Adrenal gland (tissue), 19 donors: ENCODE measurements around the gene AGBL2. TPM values are rescaled to one million over a fixed set of nuclear protein-coding genes. Genes with fewer than 3 reads are reported as not detected.
"Not testable (repeated sequence)": the region's sequence is repeated elsewhere in the genome, so short reads cannot be mapped to it uniquely, and the experiment has no call there.

ENCODE experiments used
- DNase-seq, 7 donors: peaks; one replicate each; pipeline ENCODE4 v3.0.0-alpha.2; 2019 to 2020
- H3K27ac ChIP-seq, 5 donors: fragments of 200-600 bp; sonication (generic) in 4 of 5; 1 replicate in 3 of 5; 2 replicates in 2 of 5; pipeline versions ENCODE4 v1.5.1 to v1.8.0; 2016 to 2020; ENCODE audit warnings: mild to moderate bottlenecking in 1 of 5
- H3K27me3 ChIP-seq: fragments of 200-600 bp; 2 replicates; pipeline ENCODE4 v1.8.0; 2021
- H3K36me3 ChIP-seq, 2 donors: fragments of 200-600 bp; replicated peaks in 1 of 2; 1 replicate in 1 of 2; 2 replicates in 1 of 2; pipeline versions ENCODE4 v1.5.1 to v1.8.0; 2018 to 2022
- H3K4me1 ChIP-seq, 2 donors: fragments of 200-600 bp; replicated peaks in 1 of 2; 1 replicate in 1 of 2; 2 replicates in 1 of 2; pipeline versions ENCODE4 v1.5.1 to v1.8.0; 2018 to 2021
- H3K4me3 ChIP-seq, 4 donors: fragments of 200-600 bp; sonication (generic) in 3 of 4; one replicate each; pipeline ENCODE4 v1.5.1; 2016 to 2018
- H3K9me3 ChIP-seq, 3 donors: fragments of 200-600 bp; sonication (generic) in 1 of 3; replicated peaks in 1 of 3; 1 replicate in 2 of 3; 2 replicates in 1 of 3; pipeline versions ENCODE4 v1.5.1 to v1.8.0; 2016 to 2021
- CTCF ChIP-seq, 6 experiments: fragments of 450-650 bp in 4 of 6; fragments of 200-600 bp in 2 of 6; sonication (generic) in 1 of 6; IDR thresholded peaks; 1 replicate in 5 of 6; 2 replicates in 1 of 6; pipeline versions ENCODE4 v1.5.1 to v1.8.0; 2016 to 2021; ENCODE audit warnings: antibody characterized with exemption in 6 of 6, mild to moderate bottlenecking in 2 of 6, moderate library complexity in 1 of 6
- POLR2A ChIP-seq, 2 donors: fragments of 450-650 bp; IDR thresholded peaks; one replicate each; pipeline ENCODE4 v1.6.1; 2017; ENCODE audit warnings: antibody characterized with exemption in 2 of 2, mild to moderate bottlenecking in 2 of 2, moderate library complexity in 1 of 2
- WGBS, 4 donors: extraction: QIAGEN DNeasy Blood & Tissue Kit in 2 of 4; methylation state at CpG; one replicate each; pipeline versions ENCODE4 v1.1.5 to v1.1.7; 2013 to 2017; 5-methylcytosine and 5-hydroxymethylcytosine counted together
- intact Hi-C, 2 donors: fragments of 100-400 bp; cut with DNase I; formaldehyde crosslinking; loops; one replicate each; pipeline versions ENCODE4 v1.14.1 to v1.15.0; 2022 to 2023
- long read RNA-seq, 10 donors: library from polyadenylated mRNA in 3 of 10; unstranded in 2 of 10; stranded (forward) in 1 of 10; transcript quantifications; one replicate each; pipeline ENCODE4 v2.0.0 and lab custom pipeline, GENCODE V29; 2021 to 2026
- polyA plus RNA-seq, 3 donors: library from polyadenylated mRNA; stranded (reverse); fragments of 200-250 nt in 2 of 3; fragments of 350-450 nt in 1 of 3; fragmentation: Illumina TruSeq in 1 of 3; extraction: RNeasy Lipid Tissue Mini Kit (QIAGEN cat#74804) in 1 of 3; gene quantifications; one replicate each; pipeline ENCODE4 v1.2.3, GENCODE V29; 2013 to 2014
- total RNA-seq, 9 donors: library from RNA; depleted of rRNA in 4 of 9; stranded (reverse); fragments of >200 nt in 4 of 9; fragments of 120-200 nt in 1 of 9; fragmentation: NEBNext Ultra II Directional in 1 of 9; extraction: Animal tissue kit (Norgen Biotek cat#: 25700) in 1 of 9; gene quantifications; one replicate each; pipeline versions ENCODE4 v1.1.0 to v1.2.4, GENCODE V29; 2013 to 2023
- donor health status: healthy with polysubstance abuse.
- donor health status: Bipolar disorder and iron deficiency.
- donor health status: DM: yes; HTN: yes; CAD: no.
- donor health status: DM: no; HTN: no; CAD: no.
- donor health status: DM: no; HTN: no; CAD: no.
- donor health status: DM: yes; HTN: yes; CAD: no.

Gene AGBL2
- total RNA-seq, result 1 to 10 TPM in 6 of 9 donors, under 1 TPM in 3; 0.18 to 9.4 (median 2.6) TPM
- 10 to 100 TPM in 1 of 3 donors, 1 to 10 TPM in 1, under 1 TPM in 1; 0.37 to 11.3 (median 9.2) TPM for polyA plus RNA-seq
- long read RNA-seq, donor 1, result 0 reads
- long read RNA-seq, donor 2, result 0 reads
- long read RNA-seq, donor 3, result 0 reads
- long read RNA-seq, donor 4, result 0 reads
- long read RNA-seq, donor 5, partial matches to known transcripts, result 0 of 2 reads
- long read RNA-seq, donor 5, other reads (novel, unspliced or antisense), result 2 of 2 reads
- long read RNA-seq, donor 6, result 0 reads
- long read RNA-seq, donor 7, result 0 reads
- long read RNA-seq, donor 8, result 0 reads
- long read RNA-seq, donor 9, result 0 reads
- long read RNA-seq, donor 10, result 0 reads

GRCh38 chr11:47715082-47715669 is at the start of gene AGBL2:
TSS of gene AGBL2 (minus strand) at chr11:47715369. CDS start at chr11:47714650, 719 bp downstream.
- intact Hi-C loops, result no loop called here
- WGBS, 4 donors, result 0 to 2% (median 1%) methylated on average over 18 to 35 of the region's 35 CpGs

GRCh38 chr11:47759291-47759690 is 44.1 kb upstream of the AGBL2 start:
- H3K27ac ChIP-seq, H3K27me3 ChIP-seq, H3K4me3 ChIP-seq, H3K9me3 ChIP-seq, intact Hi-C loops, H3K4me1 ChIP-seq: not testable (repeated sequence)
- 84 to 86% (median 85%) methylated on average over 11 of the region's 11 CpGs for WGBS, 4 donors
- peaks cover 0 to 78% of the 10 kb centered on the region in 2 donors for H3K36me3 ChIP-seq
- peak in 2 of 7 donors; percentile 15 to 42 for DNase-seq

More at GRCh38 chr11:47715082-47715669, at the start of gene AGBL2:
- Histone ChIP-seq H3K4me1 (peaks cover 3 to 6% of the 10 kb centered on the region in 2 donors), H3K4me3 (peak within 1 kb of the TSS; percentile 2 to 71 (median 64)), H3K36me3 (peaks cover 0 to 40% of the 10 kb centered on the region in 2 donors), H3K27ac (peak within 1 kb of the TSS in 4 of 5 donors; percentile 26 to 80 (median 60)), H3K9me3 (no peaks in the 10 kb centered on the region), H3K27me3 (no peaks in the 10 kb centered on the region)
- TF ChIP-seq CTCF (IDR thresholded peaks at IDR 0.05) (no peak), POLR2A (IDR thresholded peaks at IDR 0.05) (peak in 1 of 2 donors; percentile 42)
- peak; percentile 69 to 79 (median 73) for DNase-seq

- Histone ChIP-seq H3K9me3 (no peaks in the 10 kb centered on the region), H3K36me3 (peaks cover 0 to 82% of the 10 kb centered on the region in 2 donors), H3K4me3 (no peak overlapping the region), H3K4me1 (no peaks in the 10 kb centered on the region), H3K27ac (no peak overlapping the region), H3K27me3 (no peaks in the 10 kb centered on the region)
- DNase-seq, result no peak
- intact Hi-C loops, result no loop called here
- TF ChIP-seq CTCF (IDR thresholded peaks at IDR 0.05), result no peak
- TF ChIP-seq POLR2A (IDR thresholded peaks at IDR 0.05), result no peak
- 92 to 97% (median 95%) methylated on average over 4 of the region's 4 CpGs for WGBS, 4 donors
Measured at GRCh38 chr11:47756208-47756607, 41.0 kb upstream of the AGBL2 start.

GRCh38 chr11:47750725-47751124 is 35.6 kb upstream of the AGBL2 start:
- Histone ChIP-seq H3K4me3 (no peak overlapping the region), H3K4me1 (no peaks in the 10 kb centered on the region), H3K27ac (no peak overlapping the region), H3K27me3 (no peaks in the 10 kb centered on the region), H3K36me3 (peaks cover 0 to 92% of the 10 kb centered on the region in 2 donors), H3K9me3 (no peaks in the 10 kb centered on the region)
- DNase-seq, result no peak
- intact Hi-C loops, result no loop called here
- TF ChIP-seq POLR2A (IDR thresholded peaks at IDR 0.05), result no peak
- no peak for TF ChIP-seq CTCF (IDR thresholded peaks at IDR 0.05)
- WGBS, 4 donors, result 76 to 88% (median 81%) methylated on average over 5 of the region's 5 CpGs

- H3K27ac ChIP-seq, H3K4me1 ChIP-seq, H3K4me3 ChIP-seq, intact Hi-C loops, H3K9me3 ChIP-seq, DNase-seq, H3K27me3 ChIP-seq: not testable (repeated sequence)
- H3K36me3 ChIP-seq, result peaks cover 0 to 95% of the 10 kb centered on the region in 2 donors
- WGBS, 4 donors, result 87 to 97% (median 92%) methylated on average over 7 of the region's 7 CpGs
Measured at GRCh38 chr11:47742494-47742893, 27.3 kb upstream of the AGBL2 start.

- intact Hi-C loops, H3K9me3 ChIP-seq, DNase-seq, H3K27ac ChIP-seq, H3K4me3 ChIP-seq, H3K27me3 ChIP-seq, H3K4me1 ChIP-seq: not testable (repeated sequence)
- peaks cover 0 to 95% of the 10 kb centered on the region in 2 donors for H3K36me3 ChIP-seq
- WGBS, 4 donors, result 69 to 99% (median 88%) methylated on average over 7 of the region's 7 CpGs
Measured at GRCh38 chr11:47737817-47738216, 22.6 kb upstream of the AGBL2 start.
